ENCODE results near the gene TMEM245.

Gene TMEM245

DNA sequence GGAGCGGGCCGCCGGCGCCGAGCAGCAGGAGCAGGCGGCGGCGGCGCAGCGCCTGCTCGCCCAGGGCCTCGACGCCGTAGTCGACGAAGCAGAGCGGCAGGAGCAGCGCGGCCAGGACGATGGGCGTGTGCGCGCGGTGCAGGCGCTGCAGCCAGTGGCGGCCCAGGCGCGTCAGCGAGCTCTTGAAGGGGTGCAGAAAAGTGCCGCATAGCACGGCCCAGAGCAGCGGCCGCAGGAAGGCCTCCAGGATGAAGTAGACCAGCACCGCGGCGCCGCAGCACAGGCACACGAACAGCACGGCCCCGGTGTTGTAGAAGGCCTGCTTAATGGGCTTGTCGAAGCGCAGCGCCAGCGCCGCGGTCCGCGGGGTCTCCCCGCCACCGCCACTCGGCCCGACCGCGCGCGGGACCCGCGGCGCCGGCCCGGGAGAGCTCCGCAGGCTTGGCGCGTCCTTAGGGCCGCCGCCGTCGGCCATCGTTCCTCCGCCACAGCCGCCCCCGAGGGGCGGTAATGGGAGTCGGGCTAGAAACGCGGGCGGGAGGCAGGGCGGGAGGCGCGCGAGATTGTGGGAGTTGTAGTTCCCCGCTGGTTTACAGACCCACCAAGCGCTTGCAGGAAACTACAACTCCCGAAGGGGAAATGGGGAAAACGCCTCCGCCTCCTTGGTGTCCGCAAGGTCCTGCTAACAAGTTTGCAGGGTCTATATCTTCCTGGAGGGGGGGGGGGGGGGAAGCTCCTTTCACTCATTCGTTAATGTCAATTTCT is at the start of gene TMEM245:
TSS of gene TMEM245 (minus strand) at position 509 of the 765 bp plus-strand sequence. CDS start at position 475, 34 bp downstream.
- peak; percentile 100 for DNase-seq

DNA sequence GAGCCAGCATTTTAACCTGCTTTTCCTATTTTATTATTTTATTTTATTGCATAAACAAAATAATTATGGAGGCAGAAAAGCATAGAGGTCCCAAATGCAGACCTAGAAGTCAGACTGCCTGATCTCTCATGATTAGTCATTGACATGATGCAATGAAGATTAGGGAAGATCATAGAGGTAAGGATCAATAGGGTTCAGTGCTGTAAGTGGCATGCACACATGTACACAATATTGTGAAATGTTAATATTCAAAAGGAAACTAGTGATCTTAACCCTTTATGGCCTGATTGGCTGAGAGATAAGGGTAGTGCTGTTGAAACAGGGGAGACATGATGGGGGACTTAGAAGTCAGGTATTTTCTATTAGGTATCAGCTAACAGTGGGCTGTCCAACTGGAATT is 48.4 kb upstream of the TMEM245 start:
- no peak for DNase-seq

DNA sequence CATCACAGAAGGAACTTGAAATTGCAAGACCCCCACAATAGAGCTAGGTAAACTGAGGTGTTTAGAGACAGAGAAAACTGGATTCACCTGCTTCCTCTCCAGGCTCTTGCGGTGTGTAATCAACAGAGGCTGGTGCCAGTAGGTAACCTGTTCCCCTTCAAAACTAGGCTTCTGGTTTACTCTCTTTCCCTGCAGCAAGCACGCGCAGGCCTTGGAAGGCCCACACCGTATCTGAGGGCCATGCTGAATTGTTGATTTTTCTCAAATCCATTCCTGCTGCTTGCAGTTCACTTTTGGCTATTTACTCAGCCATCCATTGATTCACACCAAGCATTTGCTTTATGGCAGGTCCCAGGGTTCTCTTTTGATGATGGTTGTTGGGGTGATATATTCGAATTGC is 48.0 kb upstream of the TMEM245 start:
- peak; percentile 54 for DNase-seq

DNA sequence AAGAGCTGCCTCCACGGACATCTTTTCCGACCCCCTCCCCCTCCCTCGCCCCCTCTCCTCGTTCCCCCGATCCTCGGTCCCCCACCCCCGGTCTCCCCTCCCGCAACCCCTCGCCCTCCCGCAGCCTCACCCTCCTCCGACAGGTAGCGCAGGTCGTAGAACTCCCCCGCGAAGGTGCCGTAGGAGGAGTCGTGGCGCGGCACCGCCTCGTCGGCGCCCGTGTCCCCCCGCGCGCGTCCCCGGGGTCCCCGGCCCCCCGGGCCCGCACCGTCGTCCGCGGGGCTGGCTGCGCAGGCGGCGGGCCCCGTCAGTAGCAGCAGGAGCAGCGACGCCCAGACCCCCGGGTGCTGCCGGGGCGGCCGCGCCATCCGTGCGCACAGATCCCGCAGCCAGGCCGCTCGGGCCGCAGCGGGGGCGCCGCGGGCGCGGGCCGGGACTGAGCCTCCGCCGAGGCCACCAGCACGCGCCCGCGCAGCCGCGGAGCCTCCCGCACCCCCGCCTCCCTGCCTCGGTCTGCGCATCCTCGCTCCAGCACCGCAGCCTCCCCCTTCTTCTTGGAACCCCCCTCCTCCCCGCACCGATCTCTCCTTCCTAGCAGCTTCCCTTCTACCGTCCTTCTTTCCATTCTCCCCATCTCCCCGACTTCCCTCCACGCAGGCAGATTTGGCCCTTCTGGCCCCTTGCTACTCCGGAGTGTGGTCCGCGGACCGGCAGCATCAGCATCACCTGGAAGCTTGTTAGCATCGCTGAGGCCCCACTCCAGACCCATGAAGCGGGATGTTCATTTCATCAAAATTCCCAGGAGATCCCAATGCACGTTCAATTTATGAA is 47.2 kb upstream of the TMEM245 start, which contains the start of gene FRRS1L:
TSS of gene FRRS1L (minus strand) at position 479 of the 831 bp plus-strand sequence. CDS start at position 368, 111 bp downstream.
- DNase-seq, result peak; percentile 82

DNA sequence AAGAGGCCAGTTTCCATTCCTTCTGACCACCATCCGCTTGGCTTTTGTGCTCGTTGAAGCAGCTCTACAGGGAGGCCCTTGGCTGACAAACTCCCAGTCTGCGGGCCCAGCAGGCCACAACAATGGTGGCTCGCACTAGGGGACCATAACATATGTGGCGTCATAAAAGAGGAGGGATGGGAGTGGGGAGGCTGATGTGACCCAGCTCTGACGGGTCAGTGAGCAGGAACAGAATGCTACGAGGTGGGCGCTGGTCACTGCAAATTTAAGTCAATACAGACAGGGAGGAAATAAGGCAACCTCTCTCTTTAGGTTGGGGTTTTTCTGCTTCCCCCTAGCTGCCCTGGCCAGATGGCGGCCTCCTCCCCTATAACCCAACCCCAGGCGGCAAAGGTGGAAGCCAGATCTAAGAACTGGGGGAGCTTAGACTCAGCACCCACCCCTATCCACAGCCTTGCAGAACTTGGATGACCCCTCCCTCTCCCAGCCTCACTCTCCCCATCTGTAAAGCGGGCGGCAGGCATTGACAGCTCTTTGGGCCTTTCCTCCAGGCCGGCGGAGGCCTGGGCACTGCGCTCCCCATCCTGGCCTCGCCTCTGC is 46.5 kb upstream of the TMEM245 start:
- DNase-seq, result peak; percentile 96

DNA sequence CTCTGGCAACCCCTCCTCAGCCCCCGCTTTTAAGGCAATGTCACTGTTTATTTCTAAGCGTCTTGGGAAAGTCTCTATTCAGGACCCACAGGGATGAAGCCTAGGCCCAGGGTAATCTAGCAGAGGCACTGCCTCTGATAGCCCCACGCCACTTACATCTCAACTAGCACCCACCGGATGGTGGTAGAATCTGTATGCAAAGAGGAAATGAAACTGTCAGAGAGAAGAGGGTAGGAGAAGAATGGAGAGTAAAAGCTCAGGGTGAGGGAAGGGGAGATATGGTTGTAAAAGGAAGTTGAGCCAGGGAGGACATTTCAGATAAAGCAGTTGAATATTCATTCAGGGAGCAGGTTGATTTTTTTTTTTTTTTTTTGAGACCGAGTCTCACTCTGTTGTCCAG is 44.3 kb upstream of the TMEM245 start:
- DNase-seq, result no peak

DNA sequence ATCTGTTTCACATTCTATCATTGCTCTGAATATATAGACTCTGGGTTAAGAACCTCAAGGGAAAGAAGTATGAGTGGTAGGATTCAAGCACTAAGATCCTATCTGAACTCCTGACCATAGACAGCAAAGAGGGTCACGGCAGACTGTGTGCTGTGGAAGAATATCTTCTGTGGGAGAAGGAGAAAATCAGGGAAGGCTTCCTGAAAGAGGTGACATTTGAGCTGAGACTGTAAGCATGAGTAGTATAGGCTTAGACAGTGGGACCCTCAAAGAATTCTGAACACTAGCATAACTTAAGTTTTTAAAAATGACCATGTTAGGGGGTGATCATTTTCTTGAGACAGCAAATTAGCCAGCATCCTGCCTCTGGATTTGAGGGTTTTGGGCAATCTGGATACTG is 43.4 kb upstream of the TMEM245 start:
- no peak for DNase-seq

DNA sequence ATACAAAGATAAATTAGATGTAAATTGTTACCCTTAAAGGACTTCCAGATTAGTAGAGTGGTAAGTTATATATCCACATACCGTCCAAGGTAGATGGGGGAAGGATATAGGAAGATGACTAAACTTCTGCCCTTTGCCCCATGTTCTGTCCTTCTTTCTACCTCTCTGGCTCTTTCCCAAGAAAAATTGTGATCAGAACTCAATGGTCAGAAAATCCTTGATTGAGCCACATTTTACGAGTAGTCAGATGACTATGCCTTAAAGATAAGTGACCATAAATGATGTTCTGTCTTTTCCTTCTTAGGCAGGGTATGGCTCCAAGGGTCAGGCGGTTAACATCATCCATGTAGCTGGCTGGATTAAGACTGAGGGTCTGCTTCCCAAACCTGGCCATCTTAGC is 42.9 kb upstream of the TMEM245 start:
- DNase-seq, result no peak

DNA sequence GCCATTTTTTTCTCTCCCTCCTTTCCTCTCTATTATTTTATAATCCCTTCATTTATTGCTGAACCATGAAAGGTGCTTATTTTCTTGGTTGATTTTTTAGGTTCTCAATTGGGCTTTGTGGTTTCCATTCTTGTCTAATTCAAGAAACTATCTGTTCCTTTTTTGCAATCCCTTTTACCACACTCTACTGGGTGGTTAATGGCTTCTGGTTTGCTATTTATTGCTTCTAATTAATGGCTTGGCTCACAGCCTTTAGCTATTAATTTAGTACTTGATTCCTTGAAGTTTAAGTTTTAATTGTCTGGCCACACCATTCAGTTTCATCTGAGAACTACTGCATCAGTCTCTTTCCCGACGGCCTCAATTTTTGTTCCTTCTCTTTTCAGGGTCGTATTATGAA is 41.7 kb upstream of the TMEM245 start:
- no peak for DNase-seq

DNA sequence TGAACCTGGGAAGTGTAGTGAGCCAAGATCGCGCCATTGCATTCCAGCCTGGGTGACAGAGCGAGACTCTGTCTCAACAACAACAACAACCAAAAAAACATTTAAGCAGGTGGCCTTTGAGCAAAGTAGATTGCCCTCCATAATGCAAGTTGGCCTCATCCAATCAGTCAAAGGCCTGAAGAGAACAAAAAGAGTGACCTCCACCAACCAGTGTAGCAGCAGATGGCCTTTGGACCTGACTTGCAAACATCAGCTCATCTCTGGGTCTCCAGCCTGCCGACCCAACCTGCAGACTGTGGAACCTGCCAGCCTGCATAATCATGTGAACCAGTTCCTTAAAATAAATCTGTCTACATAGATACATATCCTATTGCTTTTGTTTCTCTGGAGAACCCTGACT is 39.8 kb upstream of the TMEM245 start:
- DNase-seq, result no peak

DNA sequence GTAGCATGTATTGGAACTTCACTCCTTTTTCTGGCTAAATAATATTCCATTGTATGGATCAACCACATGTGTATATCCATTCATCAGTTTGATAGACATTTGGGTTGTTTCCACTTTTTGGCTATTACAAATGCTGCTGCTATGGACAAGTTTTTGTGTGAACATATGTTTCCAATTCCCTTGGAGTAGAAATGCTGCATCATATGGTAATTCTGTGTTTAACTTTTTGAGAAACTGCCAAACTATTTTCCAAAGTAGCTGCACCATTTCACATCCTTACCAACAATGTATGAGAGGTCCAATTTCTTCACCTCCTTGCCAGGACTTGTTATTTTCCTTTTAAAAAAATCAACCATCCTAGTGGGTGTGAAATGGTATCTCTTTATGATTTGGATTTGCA is 38.9 kb upstream of the TMEM245 start:
- DNase-seq, result no peak

DNA sequence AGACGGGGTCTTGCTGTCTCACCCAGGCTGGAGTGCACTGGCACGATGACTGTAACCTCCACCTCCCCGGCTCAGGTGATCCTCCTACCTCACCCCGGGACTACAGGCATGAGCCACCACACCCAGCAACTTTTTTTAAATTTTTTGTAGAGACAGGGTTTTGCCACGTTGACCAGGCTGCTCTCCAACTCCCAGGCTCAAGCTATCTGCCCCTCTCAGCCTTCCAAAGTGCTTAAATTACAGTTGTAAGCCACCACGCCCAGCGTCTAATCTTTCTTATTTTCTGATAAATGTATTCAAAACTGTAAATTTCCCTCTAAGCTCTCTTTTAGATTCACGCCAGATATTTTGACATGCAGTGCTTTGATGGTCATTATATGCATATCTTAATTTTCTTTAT is 37.0 kb upstream of the TMEM245 start:
- no peak for DNase-seq

DNA sequence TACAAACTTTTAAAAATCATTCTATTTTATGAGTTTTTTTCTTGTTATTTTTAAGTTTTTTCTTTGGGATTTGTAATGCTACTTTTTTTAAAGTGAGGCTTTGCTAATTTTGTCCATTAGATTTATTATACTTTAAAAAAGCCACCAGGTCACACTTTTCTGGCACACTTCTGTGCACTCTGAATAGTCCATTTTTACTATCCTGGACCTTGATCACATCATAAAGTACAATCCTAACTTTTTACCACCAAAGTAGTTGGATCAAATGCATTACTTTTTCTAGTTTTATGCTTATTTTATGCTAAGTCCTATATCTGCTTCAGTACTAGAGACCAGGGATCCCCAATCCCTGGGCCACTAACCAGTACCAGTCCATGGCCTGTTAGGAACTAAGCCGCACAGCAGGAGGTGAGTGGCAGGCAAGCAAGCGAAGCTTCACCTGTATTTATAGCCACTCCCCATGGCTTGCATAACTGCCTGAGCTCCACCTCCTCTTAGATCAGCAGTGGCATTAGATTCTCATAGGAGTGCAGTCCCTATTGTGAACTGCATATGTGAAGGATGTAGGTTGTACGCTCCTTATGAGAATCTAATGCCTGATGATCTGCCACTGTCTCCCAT is 31.3 kb upstream of the TMEM245 start:
- DNase-seq, result peak; percentile 49

DNA sequence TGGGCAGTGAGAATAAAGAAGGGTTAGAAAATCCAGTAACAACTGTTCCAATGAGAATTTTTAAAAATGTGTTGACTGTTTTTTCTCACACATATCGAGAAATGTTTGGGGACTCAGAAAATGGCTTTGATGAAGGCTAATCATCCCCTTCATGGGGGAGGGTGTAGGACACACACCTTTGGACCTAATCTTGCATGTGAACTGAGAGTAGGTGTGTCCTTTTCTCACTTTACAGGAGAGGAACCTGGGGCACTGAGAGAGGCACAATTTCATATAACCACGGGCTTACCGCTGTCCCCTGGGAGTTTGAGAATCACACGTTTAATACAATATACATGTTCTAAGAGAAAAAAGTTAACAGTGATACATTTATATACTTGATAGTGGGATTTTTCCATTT is 30.0 kb upstream of the TMEM245 start:
- DNase-seq, result no peak

DNA sequence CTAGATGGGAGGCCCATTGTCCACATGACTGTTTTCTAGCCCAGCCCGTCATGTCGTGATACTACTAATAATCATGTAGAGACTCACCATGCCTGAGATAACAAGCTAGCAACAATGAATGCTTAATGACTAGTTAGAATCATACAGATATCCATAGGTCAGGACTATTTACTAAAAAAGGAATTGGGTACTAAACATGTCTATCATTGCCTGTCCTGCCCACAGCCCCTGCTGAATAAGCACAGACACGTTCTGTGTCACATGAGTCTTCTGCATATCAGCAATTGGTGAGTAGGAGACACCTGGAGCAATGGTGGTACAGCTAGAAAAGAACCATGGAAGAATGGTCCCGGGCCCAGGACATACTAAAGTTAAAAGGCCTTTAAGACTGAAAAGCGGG is 29.3 kb upstream of the TMEM245 start:
- DNase-seq, result no peak

DNA sequence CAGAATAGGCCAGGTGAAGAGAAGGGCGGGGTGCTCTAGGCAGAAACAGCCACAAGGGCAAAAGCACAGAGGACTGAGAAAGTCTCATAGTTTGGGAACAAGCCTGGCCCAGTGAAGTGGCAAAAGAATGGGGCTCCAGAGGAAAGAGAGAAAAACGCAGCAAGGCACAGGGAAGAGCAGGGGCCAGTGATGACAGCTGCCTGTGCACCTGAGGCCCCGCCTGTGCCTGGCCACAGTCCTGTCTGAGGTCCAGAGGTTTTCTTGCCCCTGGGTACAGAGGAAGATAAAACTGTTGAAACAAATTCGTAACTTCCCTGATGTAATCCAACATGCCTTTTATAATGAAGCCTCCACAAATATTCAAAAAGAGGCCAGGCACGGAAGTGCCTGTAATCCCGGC is 25.3 kb upstream of the TMEM245 start:
- DNase-seq, result no peak

DNA sequence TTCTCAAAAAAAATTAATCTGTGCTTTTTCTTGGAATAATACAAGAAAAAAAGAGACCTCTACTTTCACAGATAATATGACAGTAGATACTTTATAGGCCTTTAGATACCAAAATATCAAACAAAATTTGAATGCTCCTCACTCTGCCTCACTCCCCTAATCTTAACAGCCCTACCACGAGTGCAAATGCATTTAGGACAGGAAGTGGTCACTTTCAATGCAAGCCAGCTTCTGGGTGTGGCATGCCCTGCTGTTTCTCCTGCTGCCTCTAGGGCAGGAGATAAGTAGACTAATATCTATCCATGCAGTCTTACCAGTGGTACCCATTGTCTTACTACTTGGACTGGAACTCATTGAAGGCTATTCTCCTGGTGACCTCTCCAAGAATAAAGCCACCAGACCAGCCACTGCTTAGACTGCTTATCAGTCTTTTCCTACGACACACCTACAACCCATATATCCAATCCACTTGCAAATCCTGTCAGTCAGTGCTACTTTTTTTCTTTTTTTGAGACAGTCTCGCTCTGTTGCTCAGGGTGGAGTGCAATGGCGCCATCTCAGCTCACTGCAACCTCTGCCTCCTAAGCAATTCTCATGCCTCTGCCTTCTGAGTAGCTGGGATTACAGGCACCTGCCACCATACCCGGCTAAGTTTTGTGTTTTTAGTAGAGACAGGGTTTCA is 24.3 kb upstream of the TMEM245 start:
- peak; percentile 76 for DNase-seq

DNA sequence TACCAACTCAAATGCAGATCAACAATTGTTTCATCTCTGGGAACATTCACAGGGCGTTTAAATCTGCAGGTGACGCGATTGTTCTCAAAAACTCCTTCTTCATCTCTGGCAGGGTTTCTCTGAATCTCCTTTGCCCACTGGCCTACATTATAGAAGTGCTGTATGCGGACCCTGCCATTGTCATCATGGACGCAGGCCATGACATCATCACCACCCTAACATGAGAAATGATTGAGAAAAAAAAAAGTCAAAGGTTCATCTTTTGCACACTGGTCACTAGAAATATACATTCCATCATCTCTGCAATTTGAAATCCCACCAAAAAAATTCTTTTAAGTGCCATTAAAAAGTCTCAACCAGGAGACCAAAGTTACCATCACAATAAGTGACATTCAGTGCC is 21.6 kb upstream of the TMEM245 start:
- DNase-seq, result no peak

DNA sequence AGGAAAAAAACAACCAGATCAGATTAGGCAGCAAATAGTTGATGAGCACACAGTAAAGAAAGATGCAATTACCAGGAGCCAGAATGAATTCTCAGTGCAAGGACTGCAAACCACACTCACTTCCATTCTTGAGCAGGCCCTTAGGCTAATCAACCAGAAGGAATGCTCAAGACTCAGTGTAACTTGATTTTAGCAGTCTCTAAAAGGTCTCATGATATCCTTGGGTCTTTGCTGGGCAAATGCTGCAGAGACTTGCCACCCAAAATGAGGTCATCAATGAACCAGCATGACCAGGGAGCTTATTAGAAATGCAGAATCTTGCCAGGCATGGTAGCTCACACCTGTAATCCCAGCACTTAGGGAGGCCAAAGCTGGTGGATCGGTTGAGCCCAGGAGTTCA is 20.1 kb upstream of the TMEM245 start:
- DNase-seq, result no peak

DNA sequence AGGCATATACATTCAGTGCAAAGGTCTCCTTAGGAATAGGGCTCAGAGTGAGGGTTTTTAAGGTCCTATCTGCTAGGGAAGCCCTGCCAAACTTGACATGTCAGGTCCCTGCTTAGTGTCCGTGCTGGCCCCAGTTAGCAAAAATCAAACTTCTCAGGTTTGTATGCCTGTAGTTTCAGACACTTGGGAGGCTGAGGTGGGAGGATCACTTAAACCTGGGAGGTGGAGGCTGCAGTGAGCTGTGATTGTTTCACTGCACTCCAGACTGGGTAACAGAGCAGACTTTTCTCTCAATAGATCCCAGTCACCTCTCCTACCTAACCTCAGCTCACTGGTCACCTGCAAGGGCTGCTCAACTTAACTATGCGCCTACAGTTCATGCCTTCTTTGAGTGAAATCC is 18.7 kb upstream of the TMEM245 start:
- no peak for DNase-seq

DNA sequence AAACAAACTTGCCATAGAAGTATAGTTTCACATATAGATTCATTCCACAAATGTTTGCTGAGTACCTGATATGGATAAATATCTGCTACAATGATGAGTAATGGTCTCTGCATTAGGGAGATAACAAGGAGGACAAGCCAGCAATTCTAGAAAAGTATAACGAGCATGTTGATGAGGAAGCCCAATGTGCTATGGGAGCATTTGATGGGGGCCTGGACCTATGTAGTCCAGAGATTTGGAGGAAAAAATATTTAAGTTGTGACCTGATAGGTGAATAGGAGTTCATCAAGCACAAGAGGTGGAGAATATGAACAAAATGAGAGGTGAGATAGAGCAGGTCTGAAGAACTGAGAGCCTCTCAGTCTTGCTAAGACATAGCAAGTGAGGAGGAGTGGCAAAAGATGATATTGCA is 14.4 kb upstream of the TMEM245 start:
- DNase-seq, result no peak

DNA sequence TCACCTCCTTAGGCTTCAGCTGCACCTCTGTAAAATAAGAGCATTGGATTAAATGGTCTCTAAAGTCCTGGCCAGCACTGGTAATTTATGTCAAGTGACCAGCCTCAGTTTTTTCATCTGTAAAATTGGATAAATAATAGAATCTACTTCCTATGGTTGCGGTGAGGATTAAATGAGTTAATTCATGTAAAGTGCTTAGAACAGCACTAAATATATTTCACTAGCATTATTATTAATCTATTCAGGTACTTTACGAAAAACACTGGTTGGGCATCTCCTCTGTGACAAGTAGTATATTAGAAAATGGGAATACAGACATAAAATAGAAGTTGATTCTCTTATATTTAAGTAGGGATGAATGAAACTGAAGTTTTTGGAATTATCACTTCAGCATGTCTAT is 13.8 kb upstream of the TMEM245 start:
- no peak for DNase-seq

DNA sequence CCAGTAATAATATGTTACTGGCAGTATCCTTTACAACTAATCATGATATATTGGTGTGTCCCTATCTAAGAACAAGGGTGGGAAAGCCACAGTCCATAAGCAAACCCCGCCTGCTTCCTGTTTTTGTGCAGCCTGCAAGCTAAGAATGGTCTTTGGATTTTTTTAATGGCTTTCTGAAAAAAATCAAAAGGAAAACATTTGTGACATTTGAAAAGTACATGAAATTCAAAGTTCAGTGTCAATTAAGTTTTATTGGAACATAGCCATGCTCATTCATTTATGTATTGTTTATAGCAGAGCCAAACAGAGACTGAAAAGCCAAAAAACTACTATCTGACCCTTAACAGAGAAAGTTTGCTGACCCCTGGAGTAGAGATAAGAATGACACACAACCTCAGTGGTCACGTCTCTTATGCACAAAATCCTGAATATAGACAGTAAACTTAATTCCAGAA is 12.8 kb upstream of the TMEM245 start:
- DNase-seq, result no peak
